Neuron (in vitro differentiated cells): Measurements from ENCODE around the gene LTF.
"Not testable (repeated sequence)": the region's sequence is repeated elsewhere in the genome, so short reads cannot be mapped to it uniquely, and the experiment has no call there.

Experiments used
- H2AFZ ChIP-seq: one replicate; pipeline ENCODE4 v1.6.1; 2013; ENCODE audit warnings: low read depth, mild to moderate bottlenecking, inconsistent platforms, low read length, moderate library complexity
- H3K27me3 ChIP-seq: one replicate; pipeline ENCODE4 v1.6.1; 2013; ENCODE audit warnings: low read length; ENCODE audit not compliant: insufficient read depth
- H3K36me3 ChIP-seq: one replicate; pipeline ENCODE4 v1.6.1; 2013; ENCODE audit warnings: low read length; ENCODE audit not compliant: insufficient read depth
- H3K4me1 ChIP-seq: one replicate; pipeline ENCODE4 v1.6.1; 2013; ENCODE audit warnings: low read length; ENCODE audit not compliant: insufficient read depth
- H3K4me3 ChIP-seq: 2 replicates; pipeline ENCODE4 v1.5.1; 2013; ENCODE audit warnings: mild to moderate bottlenecking, low read length, moderate library complexity
- H3K9me3 ChIP-seq: one replicate; pipeline ENCODE4 v1.6.1; 2013; ENCODE audit warnings: low read length

LTF gene

GRCh38 chr3:46497556-46498265, 33.0 kb upstream of the LTF start, which contains the start of gene RTP3:
TSS of gene RTP3 (plus strand) at chr3:46497976. CDS start at chr3:46498063, 87 bp downstream.
- H3K4me1 ChIP-seq = no peaks in the 10 kb centered on the region
- no peaks in the 10 kb centered on the region for H3K36me3 ChIP-seq
- H2AFZ ChIP-seq = no peak within 1 kb of the TSS
- no peaks in the 10 kb centered on the region for H3K9me3 ChIP-seq
- no peak within 1 kb of the TSS for H3K4me3 ChIP-seq
- no peaks in the 10 kb centered on the region for H3K27me3 ChIP-seq

- Histone ChIP-seq H3K4me1 (no peaks in the 10 kb centered on the region), H3K36me3 (no peaks in the 10 kb centered on the region), H3K9me3 (no peaks in the 10 kb centered on the region), H3K4me3 (no peak overlapping the region), H2AFZ (no peak overlapping the region), H3K27me3 (no peaks in the 10 kb centered on the region)
Measured at GRCh38 chr3:46496746-46497555, 32.2 kb upstream of the LTF start.

- H3K4me1 ChIP-seq = no peaks in the 10 kb centered on the region
- no peak overlapping the region for H3K4me3 ChIP-seq
- no peak overlapping the region for H2AFZ ChIP-seq
- H3K27me3 ChIP-seq = no peaks in the 10 kb centered on the region
- H3K9me3 ChIP-seq = no peaks in the 10 kb centered on the region
- no peaks in the 10 kb centered on the region for H3K36me3 ChIP-seq
Measured at GRCh38 chr3:46495901-46496456, 31.3 kb upstream of the LTF start.

GRCh38 chr3:46494491-46494890, 29.8 kb upstream of the LTF start:
- H3K36me3 ChIP-seq = not testable (repeated sequence)

GRCh38 chr3:46492890-46493547, 28.3 kb upstream of the LTF start:
- Histone ChIP-seq H3K27me3 (no peaks in the 10 kb centered on the region), H3K4me3 (no peak overlapping the region), H2AFZ (no peak overlapping the region), H3K36me3 (no peaks in the 10 kb centered on the region), H3K9me3 (no peaks in the 10 kb centered on the region), H3K4me1 (no peaks in the 10 kb centered on the region)

More at GRCh38 chr3:46494491-46494890, 29.8 kb upstream of the LTF start:
- not testable (repeated sequence) for H3K4me1 ChIP-seq, H3K27me3 ChIP-seq, H3K9me3 ChIP-seq, H2AFZ ChIP-seq, H3K4me3 ChIP-seq

GRCh38 chr3:46491089-46492070, 26.7 kb upstream of the LTF start:
- H3K36me3 ChIP-seq = no peaks in the 10 kb centered on the region
- H2AFZ ChIP-seq = no peak overlapping the region
- H3K27me3 ChIP-seq = no peaks in the 10 kb centered on the region
- H3K9me3 ChIP-seq = no peaks in the 10 kb centered on the region
- no peaks in the 10 kb centered on the region for H3K4me1 ChIP-seq
- no peak overlapping the region for H3K4me3 ChIP-seq

GRCh38 chr3:46490338-46491084, 25.8 kb upstream of the LTF start:
- Histone ChIP-seq H2AFZ (no peak overlapping the region), H3K27me3 (no peaks in the 10 kb centered on the region), H3K4me3 (no peak overlapping the region), H3K36me3 (no peaks in the 10 kb centered on the region), H3K4me1 (no peaks in the 10 kb centered on the region), H3K9me3 (no peaks in the 10 kb centered on the region)

GRCh38 chr3:46489875-46490274, 25.2 kb upstream of the LTF start:
- H3K9me3 ChIP-seq = no peaks in the 10 kb centered on the region
- no peak overlapping the region for H3K4me3 ChIP-seq
- no peak overlapping the region for H2AFZ ChIP-seq
- H3K27me3 ChIP-seq = no peaks in the 10 kb centered on the region
- H3K36me3 ChIP-seq = no peaks in the 10 kb centered on the region
- no peaks in the 10 kb centered on the region for H3K4me1 ChIP-seq

- no peaks in the 10 kb centered on the region for H3K27me3 ChIP-seq
- H3K4me3 ChIP-seq = no peak overlapping the region
- no peaks in the 10 kb centered on the region for H3K9me3 ChIP-seq
- H3K4me1 ChIP-seq = no peaks in the 10 kb centered on the region
- no peaks in the 10 kb centered on the region for H3K36me3 ChIP-seq
- H2AFZ ChIP-seq = no peak overlapping the region
Measured at GRCh38 chr3:46489381-46489780, 24.7 kb upstream of the LTF start.

GRCh38 chr3:46488735-46489361, 24.1 kb upstream of the LTF start:
- Histone ChIP-seq H3K9me3 (no peaks in the 10 kb centered on the region), H3K4me1 (no peaks in the 10 kb centered on the region), H3K36me3 (no peaks in the 10 kb centered on the region), H2AFZ (no peak overlapping the region), H3K4me3 (no peak overlapping the region), H3K27me3 (no peaks in the 10 kb centered on the region)

- Histone ChIP-seq H2AFZ (no peak overlapping the region), H3K27me3 (no peaks in the 10 kb centered on the region), H3K36me3 (no peaks in the 10 kb centered on the region), H3K4me3 (no peak overlapping the region), H3K4me1 (no peaks in the 10 kb centered on the region), H3K9me3 (no peaks in the 10 kb centered on the region)
Measured at GRCh38 chr3:46485779-46486175, 21.1 kb upstream of the LTF start.
